GM12875 (cell line): ENCODE results near the gene RGS3.

Experiments
- H3K4me3 ChIP-seq: one replicate; pipeline ENCODE4 v1.5.1; 2011; ENCODE audit warnings: low read depth, low read length, control low read depth
- TF ChIP-seq, protein P1 (sequence below): IDR thresholded peaks from 2 replicates; pipeline ENCODE4 v1.5.1; 2011; ENCODE audit warnings: low read depth, mild to moderate bottlenecking, control low read depth, inconsistent platforms, low read length, moderate library complexity, borderline replicate concordance; ENCODE audit not compliant: insufficient read depth

The RGS3 gene

GRCh38 chr9:113608082-113608685 is 144.7 kb downstream of the RGS3 start:
- TF ChIP-seq, protein P1, sequence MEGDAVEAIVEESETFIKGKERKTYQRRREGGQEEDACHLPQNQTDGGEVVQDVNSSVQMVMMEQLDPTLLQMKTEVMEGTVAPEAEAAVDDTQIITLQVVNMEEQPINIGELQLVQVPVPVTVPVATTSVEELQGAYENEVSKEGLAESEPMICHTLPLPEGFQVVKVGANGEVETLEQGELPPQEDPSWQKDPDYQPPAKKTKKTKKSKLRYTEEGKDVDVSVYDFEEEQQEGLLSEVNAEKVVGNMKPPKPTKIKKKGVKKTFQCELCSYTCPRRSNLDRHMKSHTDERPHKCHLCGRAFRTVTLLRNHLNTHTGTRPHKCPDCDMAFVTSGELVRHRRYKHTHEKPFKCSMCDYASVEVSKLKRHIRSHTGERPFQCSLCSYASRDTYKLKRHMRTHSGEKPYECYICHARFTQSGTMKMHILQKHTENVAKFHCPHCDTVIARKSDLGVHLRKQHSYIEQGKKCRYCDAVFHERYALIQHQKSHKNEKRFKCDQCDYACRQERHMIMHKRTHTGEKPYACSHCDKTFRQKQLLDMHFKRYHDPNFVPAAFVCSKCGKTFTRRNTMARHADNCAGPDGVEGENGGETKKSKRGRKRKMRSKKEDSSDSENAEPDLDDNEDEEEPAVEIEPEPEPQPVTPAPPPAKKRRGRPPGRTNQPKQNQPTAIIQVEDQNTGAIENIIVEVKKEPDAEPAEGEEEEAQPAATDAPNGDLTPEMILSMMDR: no peak
- H3K4me3 ChIP-seq: no peak overlapping the region

DNA sequence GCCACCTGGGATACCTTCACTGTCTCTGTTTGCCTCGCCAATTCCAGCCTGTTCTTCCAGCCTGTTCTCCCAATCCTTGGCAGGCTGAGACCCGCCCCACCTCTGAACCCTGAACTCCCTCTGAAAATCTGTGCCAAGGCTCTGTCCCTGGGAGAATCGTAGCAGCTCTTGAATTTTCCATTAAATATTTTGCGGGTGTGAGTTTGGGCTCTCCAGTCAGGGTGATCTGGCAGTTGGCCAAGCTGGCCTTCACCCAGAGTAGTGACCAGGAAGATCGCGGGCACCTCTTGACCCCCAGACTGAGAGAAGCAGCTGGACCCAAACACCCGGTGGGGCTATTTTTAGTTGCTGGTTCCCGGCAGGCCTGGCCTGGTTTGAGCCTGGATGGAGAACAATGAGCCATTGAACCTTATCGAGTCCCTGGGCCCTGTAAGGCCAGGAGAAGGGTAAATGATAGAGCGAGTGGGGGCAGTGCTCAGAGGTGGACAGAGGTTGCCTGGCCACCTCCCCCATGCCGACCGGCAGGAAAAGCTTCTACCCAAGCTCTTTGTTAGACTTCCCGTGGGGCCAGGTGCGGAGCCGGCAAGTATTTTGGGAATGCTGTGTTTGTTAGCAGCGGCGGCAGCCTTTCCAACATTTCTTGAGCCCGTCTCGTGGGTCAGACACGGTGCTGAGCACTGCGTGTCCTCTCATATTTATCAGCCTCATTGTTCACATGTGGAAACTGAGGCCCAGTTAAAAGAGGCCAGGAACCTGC is 146.2 kb downstream of the RGS3 start:
- TF ChIP-seq, protein P1: no peak
- H3K4me3 ChIP-seq: no peak overlapping the region

DNA sequence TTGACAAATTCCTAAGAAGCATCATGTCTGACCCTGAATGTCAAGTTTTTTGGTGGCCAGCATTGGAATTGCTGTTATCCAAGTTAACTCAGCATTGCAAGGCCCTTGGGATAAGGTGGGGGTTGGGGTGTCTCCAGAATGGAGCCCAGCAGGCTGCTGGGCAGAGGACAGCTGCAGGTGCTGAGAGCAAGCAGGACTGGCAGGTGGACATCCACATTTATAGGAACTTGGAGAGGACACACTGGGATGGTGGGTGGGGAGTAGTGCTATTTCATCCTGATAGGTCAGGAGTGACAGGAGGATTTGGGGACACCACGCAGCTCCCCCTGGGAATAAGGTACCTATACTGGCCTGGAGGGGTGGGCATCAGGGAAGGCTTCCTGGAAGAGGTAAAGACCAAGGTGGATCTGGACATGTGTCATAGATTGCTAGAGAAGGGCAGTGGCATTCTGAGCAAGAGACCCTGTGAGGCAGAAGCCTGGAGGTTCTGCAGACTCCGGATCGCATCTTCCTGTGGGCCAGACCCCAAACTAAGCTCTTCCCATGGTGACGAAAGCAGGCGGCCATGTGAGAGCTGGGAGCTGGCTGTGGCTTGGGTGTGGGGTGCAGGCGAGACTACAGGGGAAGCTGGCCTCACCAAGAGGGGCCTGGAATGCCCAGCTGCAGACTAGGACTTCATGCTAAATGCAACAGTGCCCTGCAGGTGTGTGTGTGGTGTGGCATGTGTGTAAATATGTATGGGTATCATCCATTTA is 148.1 kb downstream of the RGS3 start:
- H3K4me3 ChIP-seq: no peak overlapping the region
- TF ChIP-seq, protein P1: no peak

- TF ChIP-seq, protein P1: no peak
Observed at GRCh38 chr9:113612216-113612747, 148.8 kb downstream of the RGS3 start.

DNA sequence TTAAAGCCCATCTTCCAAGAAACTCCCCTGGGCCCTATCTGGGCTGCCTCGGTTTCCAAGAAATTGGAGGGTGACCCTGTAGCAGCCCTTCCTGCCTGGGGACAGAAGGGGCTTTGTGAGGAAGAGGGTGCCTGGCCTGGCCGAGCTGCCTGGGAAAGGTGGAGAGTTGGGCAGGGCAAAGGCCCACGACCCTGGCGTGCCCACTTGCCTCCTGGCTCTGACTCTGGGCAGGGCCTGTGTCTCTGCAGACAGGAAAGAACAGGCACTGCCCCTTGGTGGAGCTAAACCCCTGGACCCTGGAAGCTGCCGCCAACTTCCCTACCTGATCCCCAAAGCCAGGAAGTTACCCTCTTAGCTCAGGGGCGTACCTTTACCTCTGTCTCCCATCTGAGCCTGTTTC is 149.3 kb downstream of the RGS3 start:
- TF ChIP-seq, protein P1: no peak
- no peak overlapping the region for H3K4me3 ChIP-seq

More at GRCh38 chr9:113612216-113612747, 148.8 kb downstream of the RGS3 start:
- no peak overlapping the region for H3K4me3 ChIP-seq

DNA sequence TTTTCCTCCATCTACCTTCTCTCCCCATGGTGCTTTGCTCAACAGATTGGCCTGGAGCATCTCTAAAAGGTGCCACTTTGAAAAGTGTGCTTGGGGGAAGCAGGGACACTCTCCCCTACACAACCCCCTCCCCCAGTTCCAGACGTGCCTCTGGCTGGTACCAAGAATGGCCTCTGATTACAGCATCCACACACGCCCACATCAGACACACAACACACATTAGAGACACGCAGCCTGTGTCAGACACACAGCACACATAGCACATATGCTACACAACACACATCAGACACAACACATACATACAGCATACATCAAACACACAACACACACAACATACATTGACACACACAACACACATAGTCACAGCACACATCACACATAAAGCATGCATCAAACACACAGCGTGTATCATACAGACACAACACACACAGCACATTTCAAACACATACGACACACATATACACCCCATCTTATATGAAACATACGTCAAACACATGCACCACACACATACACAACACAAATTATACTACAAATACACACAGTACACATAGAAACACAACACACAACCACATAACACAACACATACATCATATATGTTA is 150.4 kb downstream of the RGS3 start:
- TF ChIP-seq, protein P1: no peak
- no peak overlapping the region for H3K4me3 ChIP-seq
